GM12878 (cell line): ENCODE measurements around the gene DSTYK. TPM values are rescaled to one million over a fixed set of nuclear protein-coding genes. Genes with fewer than 3 reads are reported as not detected.

Source experiments
- ATAC-seq: fragments of 200-7000 bp; cut with Tn5 transposase; 3 replicates; pipeline ENCODE4 v1.9.1; 2020; ENCODE audit warnings: mild to moderate bottlenecking, moderate library complexity
- Bru-seq: library from RNA; stranded (reverse); fragments of 400-500 nt; gene quantifications from one replicate; lab custom pipeline; 2021; lab: Mats Ljungman, UMichigan
- BruChase-seq, 2 experiments: library from RNA; stranded (reverse); fragments of 400-500 nt; gene quantifications; one replicate each; lab custom pipeline; 2021; lab: Mats Ljungman, UMichigan
- BruUV-seq: library from RNA; stranded (reverse); fragments of 400-500 nt; replicated peaks from 2 replicates; lab custom pipeline; 2021; lab: Mats Ljungman, UMichigan
- CTCF ChIA-PET: fragments of 300-600 bp; sonication (Branson Sonifier 250); formaldehyde crosslinking; extraction: SDS; loops from one replicate; lab custom pipeline; 2021; ENCODE audit warnings: inconsistent platforms; lab: Yijun Ruan, JAX
- POLR2A ChIA-PET: fragments of 350-600 bp; formaldehyde crosslinking; extraction: SDS; loops from one replicate; lab custom pipeline; 2021; ENCODE audit warnings: inconsistent platforms; lab: Charles Lee
- RAD21 ChIA-PET: fragments of 300-600 bp; sonication (Branson Sonifier 250); formaldehyde crosslinking; loops from one replicate; lab custom pipeline; 2023; ENCODE audit warnings: antibody characterized with exemption; ENCODE audit not compliant: unreplicated experiment; lab: Charles Lee
- SMC1A ChIA-PET: fragments of 300-600 bp; sonication (Branson Sonifier 250); formaldehyde crosslinking; loops from one replicate; lab custom pipeline; 2023; ENCODE audit not compliant: unreplicated experiment, uncharacterized antibody; lab: Charles Lee
- DNase-seq: peaks from one replicate; pipeline ENCODE4 v3.0.0-alpha.2; 2011; ENCODE audit warnings: low read depth, low spot score
- FAIRE-seq: peaks from 3 replicates; lab custom pipeline; 2011; peaks lifted over from hg19 to GRCh38; lab: Jason Lieb, UNC
- H2AFZ ChIP-seq: 2 replicates; pipeline ENCODE4 v1.6.0; 2011; ENCODE audit warnings: low read depth, low read length, control low read depth; ENCODE audit not compliant: control insufficient read depth
- H3K27ac ChIP-seq: 2 replicates; pipeline ENCODE4 v1.5.1; 2011; ENCODE audit warnings: control low read depth; ENCODE audit not compliant: control insufficient read depth, insufficient read depth
- H3K27me3 ChIP-seq, 2 experiments: replicated peaks in 1 of 2; 2 replicates each; pipeline versions ENCODE4 v1.6.0 to v1.6.1; 2011; ENCODE audit warnings: low read length in 1 of 2; ENCODE audit not compliant: control insufficient read depth in 2 of 2, insufficient read depth in 2 of 2
- H3K36me3 ChIP-seq, 2 experiments: 2 replicates each; pipeline ENCODE4 v1.5.1; 2011; ENCODE audit warnings: low read length in 1 of 2; ENCODE audit not compliant: control insufficient read depth in 2 of 2, insufficient read depth in 2 of 2
- H3K4me1 ChIP-seq: 2 replicates; pipeline ENCODE4 v1.6.1; 2011; ENCODE audit warnings: mild to moderate bottlenecking, low read length, moderate library complexity, mixed read lengths; ENCODE audit not compliant: control insufficient read depth, insufficient read depth
- H3K4me2 ChIP-seq: 2 replicates; pipeline ENCODE4 v1.6.0; 2011; ENCODE audit warnings: control low read depth; ENCODE audit not compliant: control insufficient read depth, insufficient read depth
- H3K4me3 ChIP-seq: fragments of 200-600 bp; sonication (generic); 2 replicates; pipeline ENCODE4 v1.5.1; 2016
- H3K79me2 ChIP-seq: 2 replicates; pipeline ENCODE4 v1.6.0; 2011; ENCODE audit warnings: low read length; ENCODE audit not compliant: control insufficient read depth, insufficient read depth
- H3K9ac ChIP-seq: 2 replicates; pipeline ENCODE4 v1.8.0; 2011; ENCODE audit warnings: low read length, control low read depth, mixed read lengths; ENCODE audit not compliant: control insufficient read depth, insufficient read depth
- H3K9me3 ChIP-seq: replicated peaks from 3 replicates; pipeline ENCODE4 v1.5.1; 2011; ENCODE audit warnings: mild to moderate bottlenecking, low read length; ENCODE audit not compliant: control insufficient read depth, insufficient read depth
- H4K20me1 ChIP-seq: 2 replicates; pipeline ENCODE4 v1.6.0; 2011; ENCODE audit not compliant: control insufficient read depth, insufficient read depth
- CBFB ChIP-seq: IDR thresholded peaks from 2 replicates; pipeline ENCODE4 v1.6.1; 2016; ENCODE audit warnings: antibody characterized with exemption, low read depth
- CHD2 ChIP-seq: IDR thresholded peaks from 2 replicates; pipeline ENCODE4 v1.6.1; 2011; ENCODE audit warnings: low read depth, low read length, improper control_type of control experiment, borderline replicate concordance
- CREM ChIP-seq: IDR thresholded peaks from 2 replicates; pipeline ENCODE4 v1.6.1; 2014; ENCODE audit warnings: antibody characterized with exemption, low read depth
- E2F8 ChIP-seq: fragments of 450-650 bp; IDR thresholded peaks from 2 replicates; pipeline ENCODE4 v1.6.1; 2018; ENCODE audit warnings: mild to moderate bottlenecking, low read depth, moderate library complexity; ENCODE audit not compliant: partially characterized antibody
- EED ChIP-seq: sonication (generic); IDR thresholded peaks from 2 replicates; pipeline ENCODE4 v1.6.1; 2016; ENCODE audit warnings: antibody characterized with exemption, low read depth
- EP300 ChIP-seq, 2 experiments: fragments of 150-350 bp in 1 of 2; IDR thresholded peaks; 2 replicates each; pipeline ENCODE4 v1.6.1; 2011 to 2012; ENCODE audit warnings: low read depth in 2 of 2, low read length in 2 of 2, borderline replicate concordance in 1 of 2, improper control_type of control experiment in 1 of 2, inconsistent platforms in 1 of 2; ENCODE audit not compliant: control insufficient read depth in 1 of 2
- FOXM1 ChIP-seq: IDR thresholded peaks from 2 replicates; pipeline ENCODE4 v1.6.1; 2012; ENCODE audit warnings: low read depth, mild to moderate bottlenecking, inconsistent platforms, low read length, moderate library complexity
- POLR2AphosphoS5 ChIP-seq: IDR thresholded peaks from 2 replicates; pipeline ENCODE4 v1.6.1; 2011; ENCODE audit warnings: mild to moderate bottlenecking, low read length, inconsistent platforms
- RELB ChIP-seq: fragments of 450-650 bp; IDR thresholded peaks from 2 replicates; pipeline ENCODE4 v1.6.1; 2017; ENCODE audit warnings: low read depth, mild to moderate bottlenecking, moderate library complexity
- SIN3A ChIP-seq: IDR thresholded peaks from 2 replicates; pipeline ENCODE4 v1.6.1; 2012; ENCODE audit warnings: low read depth, low read length, improper control_type of control experiment
- SMC3 ChIP-seq: IDR thresholded peaks from 2 replicates; pipeline ENCODE4 v1.6.1; 2011; ENCODE audit warnings: low read length, improper control_type of control experiment, borderline replicate concordance
- STAT3 ChIP-seq: IDR thresholded peaks from 2 replicates; pipeline ENCODE4 v1.6.1; 2011; ENCODE audit warnings: low read depth, low read length, improper control_type of control experiment
- ZNF217 ChIP-seq: fragments of 450-650 bp; IDR thresholded peaks from 2 replicates; pipeline ENCODE4 v1.6.1; 2017; ENCODE audit warnings: antibody characterized with exemption, mild to moderate bottlenecking
- whole genome bisulfite sequencing: methylation state at CpG from one replicate; pipeline ENCODE4 v1.1.6; 2016; ENCODE audit warnings: low lambda C conversion rate; ENCODE audit not compliant: insufficient replicate concordance, insufficient coverage; ENCODE audit errors: missing lambda C conversion rate; 5-methylcytosine and 5-hydroxymethylcytosine counted together
- in situ Hi-C: fragments of 300-500 bp; cut with MboI; formaldehyde crosslinking; loops from 9 replicates; pipeline ENCODE4 v1.14.3; 2018; ENCODE audit warnings: mixed read lengths
- intact Hi-C: fragments of 100-400 bp; cut with micrococcal nuclease; formaldehyde crosslinking; loops from one replicate; pipeline ENCODE4 v1.14.2; 2022; ENCODE audit not compliant: unreplicated experiment
- long read RNA-seq, 2 experiments: library from polyadenylated mRNA; unstranded; transcript quantifications; one replicate each; pipeline ENCODE4 v2.0.0, GENCODE V29; 2019 to 2020
- polyA minus RNA-seq, 3 experiments: library from RNA; depleted of rRNA, polyadenylated mRNA; stranded (reverse); fragments of >200 nt; gene quantifications; 2 replicates each; pipeline ENCODE4 v1.2.3, GENCODE V29; 2011
- polyA plus RNA-seq, 11 experiments: library from polyadenylated mRNA; depleted of rRNA in 4 of 11; unstranded in 6 of 11; stranded (reverse) in 5 of 11; fragments of >200 nt; fragmentation: Nextera tagmentation in 4 of 11; fragmentation: Illumina TruSeq in 1 of 11; extraction: Ambion mirVana in 4 of 11; extraction: Trizol in 1 of 11; gene quantifications; 1 replicate in 1 of 11; 2 replicates in 10 of 11; pipeline versions ENCODE4 v1.2.1 to v1.2.3, GENCODE V29; 2011 to 2016; ENCODE audit warnings: inconsistent platforms in 2 of 11, missing spikeins in 2 of 11, low read depth in 1 of 11
- total RNA-seq, 4 experiments: library from RNA; depleted of rRNA in 3 of 4; stranded (reverse); fragments of >200 nt in 3 of 4; fragmentation: Illumina TruSeq in 1 of 4; extraction: Trizol in 1 of 4; gene quantifications; 2 replicates each; pipeline versions ENCODE4 v1.2.1 to v1.2.3, GENCODE V29; 2013 to 2021

The DSTYK gene
- 8.1 and 8.2 TPM in 2 replicates for total RNA-seq (2013; cell fraction: nucleolus; rRNA removed)
- total RNA-seq (2014; rRNA removed) (4.6 and 5.2 TPM in 2 replicates), total RNA-seq (2014; rRNA removed; fragmentation: Illumina TruSeq; extraction: Trizol) (4.1 and 4.2 TPM in 2 replicates), total RNA-seq (2021) (4.7 and 5.5 TPM in 2 replicates), polyA plus RNA-seq (2011; rRNA removed) (3.2 and 3.4 TPM in 2 replicates), polyA plus RNA-seq (2014; fragmentation: Illumina TruSeq; extraction: Trizol) (4.5 and 5.4 TPM in 2 replicates), polyA plus RNA-seq (2014; fragmentation: Nextera tagmentation; extraction: Ambion mirVana) (1 to 10 TPM; 2.7 to 3.4 TPM), polyA plus RNA-seq (2014; rRNA removed) (3.8 and 4.0 TPM in 2 replicates), polyA plus RNA-seq (2016; fragmentation: Nextera tagmentation; extraction: Ambion mirVana) (1 to 10 TPM; 2.7 to 3.4 TPM), polyA minus RNA-seq (2011; rRNA and poly(A)+ RNA removed) (4.2 and 4.8 TPM in 2 replicates), Bru-seq, nascent RNA (percentile 65 among the genes with signal in this experiment), BruChase-seq, experiment 1, labeled RNA remaining after a 6-hour chase (percentile 62 among the genes with signal in this experiment), BruChase-seq, experiment 2, labeled RNA remaining after a 2-hour chase (percentile 67 among the genes with signal in this experiment)
- polyA plus RNA-seq (2011; ENCODE audit: low read depth): 1.2 TPM
- 2.0 and 2.1 TPM in 2 replicates for polyA plus RNA-seq (2011; cell fraction: cytosol; rRNA removed)
- 1.1 and 1.3 TPM in 2 replicates for polyA plus RNA-seq (2011; cell fraction: nucleus; rRNA removed)
- 1.5 TPM in 2 replicates for polyA plus RNA-seq (2012)
- 2.0 TPM in 2 replicates for polyA minus RNA-seq (2011; cell fraction: cytosol; rRNA and poly(A)+ RNA removed)
- 1.5 and 3.3 TPM in 2 replicates for polyA minus RNA-seq (2011; cell fraction: nucleus; rRNA and poly(A)+ RNA removed)
- long read RNA-seq, experiment 1, full-length matches to known transcripts: 1 of 2 reads
- long read RNA-seq, experiment 1, partial matches to known transcripts: 1 of 2 reads
- long read RNA-seq, experiment 1, other reads (novel, unspliced or antisense): 0 of 2 reads
- long read RNA-seq, experiment 2, full-length matches to known transcripts: 4 of 14 reads
- long read RNA-seq, experiment 2, partial matches to known transcripts: 5 of 14 reads
- long read RNA-seq, experiment 2, other reads (novel, unspliced or antisense): 5 of 14 reads

- ATAC-seq (peak; percentile 89), DNase-seq (peak; percentile 70), FAIRE-seq (no peak)
- H3K4me3 ChIP-seq: peak within 1 kb of the TSS; percentile 88
- ChIA-PET RAD21 (interaction anchor here (2.4 kb wide), 1 partner anchor 18 kb away, joined by 12 read pairs; the partner anchor contains the start of gene TMCC2), CTCF (interaction anchor here (1.0 to 1.3 kb wide), 3 partner anchors 39 to 150 kb away, joined by 3 read pairs; no protein-coding TSS in a partner anchor), SMC1A (interaction anchor here (0.8 to 2.2 kb wide), 2 partner anchors 11 to 44 kb away, joined by 3 to 11 read pairs; no protein-coding TSS in a partner anchor), POLR2A (interaction anchor here (1.1 kb wide), 2 partner anchors 22 to 103 kb away, joined by 3 read pairs; no protein-coding TSS in a partner anchor)
- H3K9ac ChIP-seq: peak within 1 kb of the TSS; percentile 75
- H4K20me1 ChIP-seq: no peaks in the 10 kb centered on the region
- H3K27me3 ChIP-seq: no peaks in the 10 kb centered on the region
- H3K27ac ChIP-seq: peak within 1 kb of the TSS; percentile 42
- no peaks in the 10 kb centered on the region; the same call in 1 of the 2 replicates for H3K79me2 ChIP-seq
- 2% methylated on average over 64 of the region's 67 CpGs for WGBS
- intact Hi-C loops: loop anchor here (5.0 kb wide), 1 partner anchor 89 kb away; the partner anchor contains the start of gene RBBP5
- no peaks in the 10 kb centered on the region for H3K9me3 ChIP-seq
- in situ Hi-C loops: no loop called here
- BruUV-seq: no TSS peak
- H2AFZ ChIP-seq: peak within 1 kb of the TSS; percentile 99
- H3K36me3 ChIP-seq: no peaks in the 10 kb centered on the region
- H3K4me1 ChIP-seq: peaks cover 8% of the 10 kb centered on the region; the same call in 1 of the 2 replicates
- H3K4me2 ChIP-seq: peak within 1 kb of the TSS; percentile 93
- TF ChIP-seq CBFB (peak; percentile 98), STAT3 (no peak), SMC3 (peak; percentile 20; the same call in 1 of the 2 replicates), CHD2 (peak; percentile 76), CREM (peak; percentile 96), ZNF217 (peak; percentile 60; the same call in 1 of the 2 replicates), RELB (peak; percentile 82), SIN3A (peak; percentile 79), FOXM1 (peak; percentile 64; the same call in 1 of the 2 replicates), POLR2AphosphoS5 (peak; percentile 67), EED (peak; percentile 8; the same call in 1 of the 2 replicates), E2F8 (peak; percentile 74), EP300 (IDR thresholded peaks at IDR 0.05; ENCODE audit: borderline replicate concordance in 1 of 2, control insufficient read depth in 1 of 2, low read depth in 2 of 2, low read length in 2 of 2) (peak in 1 of 2 experiments; percentile 48; a peak in 2 of 4 replicates)
Observed at GRCh38 chr1:205211169-205211838, at the start of gene DSTYK. Gene DSTYK (minus strand): TSS chr1:205211702. CDS start chr1:205211535, 167 bp downstream.
